Loucy (cell line): ENCODE results near the gene CACNA1C.

Source experiments
- H2AFZ ChIP-seq: fragments of 200-600 bp; sonication (generic); 2 replicates; pipeline ENCODE4 v1.6.0; 2016; ENCODE audit warnings: antibody characterized with exemption, mild to moderate bottlenecking, low read length, moderate library complexity
- H3F3A ChIP-seq: fragments of 200-600 bp; 2 replicates; pipeline ENCODE4 v1.6.0; 2016; ENCODE audit warnings: antibody characterized with exemption, low read depth, mild to moderate bottlenecking
- H3K27me3 ChIP-seq: fragments of 200-600 bp; sonication (generic); 2 replicates; pipeline ENCODE4 v1.6.1; 2014; ENCODE audit warnings: low read length, mild to moderate bottlenecking; ENCODE audit not compliant: insufficient read depth, poor library complexity, severe bottlenecking
- H3K36me3 ChIP-seq: fragments of 200-600 bp; sonication (generic); 2 replicates; pipeline ENCODE4 v1.6.1; 2016; ENCODE audit warnings: low read length; ENCODE audit not compliant: insufficient read depth
- H3K4me1 ChIP-seq: fragments of 200-600 bp; sonication (generic); 2 replicates; pipeline ENCODE4 v1.5.1; 2014; ENCODE audit warnings: low read length, mild to moderate bottlenecking; ENCODE audit not compliant: insufficient read depth, poor library complexity, severe bottlenecking
- H3K4me2 ChIP-seq: fragments of 200-600 bp; sonication (generic); 2 replicates; pipeline ENCODE4 v1.6.0; 2014; ENCODE audit warnings: antibody characterized with exemption, low read length, low read depth, mild to moderate bottlenecking; ENCODE audit not compliant: poor library complexity, severe bottlenecking
- H3K4me3 ChIP-seq: fragments of 200-600 bp; sonication (generic); 2 replicates; pipeline ENCODE4 v1.5.1; 2014; ENCODE audit warnings: low read length, mild to moderate bottlenecking, mixed read lengths; ENCODE audit not compliant: poor library complexity, severe bottlenecking
- H3K79me2 ChIP-seq: fragments of 200-600 bp; sonication (generic); 2 replicates; pipeline ENCODE4 v1.6.1; 2014; ENCODE audit warnings: low read length; ENCODE audit not compliant: insufficient read depth
- H3K9ac ChIP-seq: fragments of 200-600 bp; sonication (generic); 2 replicates; pipeline ENCODE4 v1.6.0; 2014; ENCODE audit warnings: mild to moderate bottlenecking, low read depth, low read length, moderate library complexity; ENCODE audit not compliant: poor library complexity, severe bottlenecking
- H3K9me2 ChIP-seq: fragments of 200-600 bp; sonication (generic); replicated peaks from 2 replicates; pipeline ENCODE4 v1.6.1; 2016; ENCODE audit warnings: low read depth, low read length, mixed read lengths
- H3K9me3 ChIP-seq: fragments of 200-600 bp; sonication (generic); 2 replicates; pipeline ENCODE4 v1.6.1; 2014; ENCODE audit warnings: mild to moderate bottlenecking, antibody characterized with exemption, low read length, low read depth; ENCODE audit not compliant: insufficient read depth
- H4K20me1 ChIP-seq: fragments of 200-600 bp; sonication (generic); 2 replicates; pipeline ENCODE4 v1.6.0; 2014; ENCODE audit warnings: antibody characterized with exemption, low read length, mild to moderate bottlenecking; ENCODE audit not compliant: insufficient read depth, poor library complexity, severe bottlenecking
- EZH2phosphoT487 ChIP-seq: fragments of 200-600 bp; IDR thresholded peaks from 2 replicates; pipeline ENCODE4 v1.6.1; 2018; ENCODE audit warnings: antibody characterized with exemption, mild to moderate bottlenecking, moderate library complexity, borderline replicate concordance
- TF ChIP-seq, protein P1 (sequence below): fragments of 200-600 bp; sonication (generic); conservative IDR thresholded peaks from 2 replicates; pipeline ENCODE4 v1.5.1; 2014; ENCODE audit warnings: mild to moderate bottlenecking, antibody characterized with exemption, low read length

CACNA1C gene

GRCh38 chr12:2507814-2508213, 455.0 kb downstream of the CACNA1C start:
- TF ChIP-seq, protein P1, sequence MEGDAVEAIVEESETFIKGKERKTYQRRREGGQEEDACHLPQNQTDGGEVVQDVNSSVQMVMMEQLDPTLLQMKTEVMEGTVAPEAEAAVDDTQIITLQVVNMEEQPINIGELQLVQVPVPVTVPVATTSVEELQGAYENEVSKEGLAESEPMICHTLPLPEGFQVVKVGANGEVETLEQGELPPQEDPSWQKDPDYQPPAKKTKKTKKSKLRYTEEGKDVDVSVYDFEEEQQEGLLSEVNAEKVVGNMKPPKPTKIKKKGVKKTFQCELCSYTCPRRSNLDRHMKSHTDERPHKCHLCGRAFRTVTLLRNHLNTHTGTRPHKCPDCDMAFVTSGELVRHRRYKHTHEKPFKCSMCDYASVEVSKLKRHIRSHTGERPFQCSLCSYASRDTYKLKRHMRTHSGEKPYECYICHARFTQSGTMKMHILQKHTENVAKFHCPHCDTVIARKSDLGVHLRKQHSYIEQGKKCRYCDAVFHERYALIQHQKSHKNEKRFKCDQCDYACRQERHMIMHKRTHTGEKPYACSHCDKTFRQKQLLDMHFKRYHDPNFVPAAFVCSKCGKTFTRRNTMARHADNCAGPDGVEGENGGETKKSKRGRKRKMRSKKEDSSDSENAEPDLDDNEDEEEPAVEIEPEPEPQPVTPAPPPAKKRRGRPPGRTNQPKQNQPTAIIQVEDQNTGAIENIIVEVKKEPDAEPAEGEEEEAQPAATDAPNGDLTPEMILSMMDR, result no peak
- TF ChIP-seq EZH2phosphoT487, result no peak
- Histone ChIP-seq H3K9me2 (no peaks in the 10 kb centered on the region), H3K9ac (no peak overlapping the region)

GRCh38 chr12:2509137-2509536, 456.4 kb downstream of the CACNA1C start:
- Histone ChIP-seq H4K20me1 (no peaks in the 10 kb centered on the region), H3K4me3 (no peak overlapping the region), H3F3A (no peaks in the 10 kb centered on the region), H3K27me3 (no peaks in the 10 kb centered on the region), H3K36me3 (no peaks in the 10 kb centered on the region), H3K4me1 (no peaks in the 10 kb centered on the region), H3K79me2 (no peaks in the 10 kb centered on the region), H3K4me2 (no peak overlapping the region), H2AFZ (no peak overlapping the region), H3K9me2 (no peaks in the 10 kb centered on the region), H3K9ac (no peak overlapping the region), H3K9me3 (no peaks in the 10 kb centered on the region)
- TF ChIP-seq, protein P1, result no peak
- no peak for TF ChIP-seq EZH2phosphoT487

More at GRCh38 chr12:2507814-2508213, 455.0 kb downstream of the CACNA1C start:
- Histone ChIP-seq H3K9me3 (no peaks in the 10 kb centered on the region), H3K4me1 (peaks cover under 1% of the 10 kb centered on the region), H3K79me2 (no peaks in the 10 kb centered on the region), H3K36me3 (no peaks in the 10 kb centered on the region), H2AFZ (no peak overlapping the region), H3K4me3 (no peak overlapping the region), H3F3A (no peaks in the 10 kb centered on the region), H3K4me2 (no peak overlapping the region), H4K20me1 (no peaks in the 10 kb centered on the region), H3K27me3 (no peaks in the 10 kb centered on the region)

DNA sequence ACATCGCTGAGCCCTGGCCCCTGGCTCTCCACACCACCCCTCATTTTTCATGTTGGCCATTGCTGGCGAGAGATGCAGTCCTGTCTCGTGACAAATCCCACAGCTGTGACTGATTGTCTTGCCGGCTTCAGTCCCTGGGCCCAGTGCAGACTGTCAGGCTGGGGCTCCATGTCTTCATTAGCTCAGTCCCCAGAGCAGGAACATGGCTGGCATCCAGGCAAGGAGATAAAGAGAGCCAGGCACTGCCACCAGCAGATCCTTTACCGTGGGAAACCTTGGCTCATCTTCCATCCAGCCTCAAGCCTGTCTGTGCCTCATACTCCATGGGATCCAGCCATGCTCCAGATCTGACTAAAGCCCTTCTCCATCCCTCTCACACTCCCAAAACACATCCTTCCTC, 457.3 kb downstream of the CACNA1C start:
- H3K9me3 ChIP-seq, result no peaks in the 10 kb centered on the region
- H3K27me3 ChIP-seq, result no peaks in the 10 kb centered on the region
- TF ChIP-seq, protein P1, result no peak
- TF ChIP-seq EZH2phosphoT487, result no peak

More for the DNA sequence above, 457.3 kb downstream of the CACNA1C start:
- H3K36me3 ChIP-seq, result no peaks in the 10 kb centered on the region
- no peak overlapping the region for H3K4me3 ChIP-seq
- H3K4me1 ChIP-seq, result no peaks in the 10 kb centered on the region
- H3K9me2 ChIP-seq, result no peaks in the 10 kb centered on the region
- H3K4me2 ChIP-seq, result no peak overlapping the region
- no peak overlapping the region for H2AFZ ChIP-seq
- H4K20me1 ChIP-seq, result no peaks in the 10 kb centered on the region
- H3K79me2 ChIP-seq, result no peaks in the 10 kb centered on the region
- H3F3A ChIP-seq, result no peaks in the 10 kb centered on the region
- H3K9ac ChIP-seq, result no peak overlapping the region
